OCI-LY7 (cell line): ENCODE results near the gene KNG1.

ENCODE experiments used
- EZH2phosphoT487 ChIP-seq: fragments of 200-600 bp; sonication (generic); IDR thresholded peaks from 2 replicates; pipeline ENCODE4 v1.6.1; 2018; ENCODE audit warnings: low read depth, borderline replicate concordance, mild to moderate bottlenecking, mixed run types, antibody characterized with exemption, low read length, moderate library complexity, mixed read lengths
- TF ChIP-seq, protein P1 (sequence below): fragments of 200-600 bp; sonication (generic); conservative IDR thresholded peaks from 2 replicates; pipeline ENCODE4 v1.5.1; 2014; ENCODE audit warnings: mild to moderate bottlenecking, antibody characterized with exemption, low read length, moderate library complexity, mixed read lengths

DNA sequence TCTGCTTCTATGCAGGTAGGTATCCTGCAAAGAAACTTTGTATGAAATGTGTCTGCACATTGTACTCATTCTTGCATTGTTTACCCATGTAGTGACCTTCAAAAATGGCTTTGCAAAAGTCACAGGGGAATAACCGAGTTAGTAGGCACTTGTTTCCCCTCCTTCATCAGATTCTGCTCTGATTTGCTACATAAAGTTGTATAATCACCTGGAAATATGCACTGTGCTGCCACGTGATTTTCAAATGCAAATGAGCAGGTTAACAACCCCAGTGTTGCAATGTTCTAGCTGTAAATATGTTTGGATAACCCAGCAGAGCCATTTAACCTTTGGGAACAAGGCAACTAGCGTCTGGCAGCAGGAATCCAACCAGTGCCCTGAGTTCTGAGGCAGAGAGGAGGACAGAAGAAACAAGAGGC is at the start of gene KNG1:
- TF ChIP-seq, protein P1, sequence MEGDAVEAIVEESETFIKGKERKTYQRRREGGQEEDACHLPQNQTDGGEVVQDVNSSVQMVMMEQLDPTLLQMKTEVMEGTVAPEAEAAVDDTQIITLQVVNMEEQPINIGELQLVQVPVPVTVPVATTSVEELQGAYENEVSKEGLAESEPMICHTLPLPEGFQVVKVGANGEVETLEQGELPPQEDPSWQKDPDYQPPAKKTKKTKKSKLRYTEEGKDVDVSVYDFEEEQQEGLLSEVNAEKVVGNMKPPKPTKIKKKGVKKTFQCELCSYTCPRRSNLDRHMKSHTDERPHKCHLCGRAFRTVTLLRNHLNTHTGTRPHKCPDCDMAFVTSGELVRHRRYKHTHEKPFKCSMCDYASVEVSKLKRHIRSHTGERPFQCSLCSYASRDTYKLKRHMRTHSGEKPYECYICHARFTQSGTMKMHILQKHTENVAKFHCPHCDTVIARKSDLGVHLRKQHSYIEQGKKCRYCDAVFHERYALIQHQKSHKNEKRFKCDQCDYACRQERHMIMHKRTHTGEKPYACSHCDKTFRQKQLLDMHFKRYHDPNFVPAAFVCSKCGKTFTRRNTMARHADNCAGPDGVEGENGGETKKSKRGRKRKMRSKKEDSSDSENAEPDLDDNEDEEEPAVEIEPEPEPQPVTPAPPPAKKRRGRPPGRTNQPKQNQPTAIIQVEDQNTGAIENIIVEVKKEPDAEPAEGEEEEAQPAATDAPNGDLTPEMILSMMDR, result no peak
- TF ChIP-seq EZH2phosphoT487, result no peak
